KG1 (cell line): Measurements from ENCODE around the gene MVB12A.

Source experiments
- DNase-seq: peaks from one replicate; lab custom pipeline; 2025; lab: John Stamatoyannopoulos, UW

MVB12A gene

GRCh38 chr19:17445526-17446165 is 25.8 kb downstream of the MVB12A start:
- no peak for DNase-seq

- no peak for DNase-seq
These were observed 27.9 kb downstream of the MVB12A start for GRCh38 chr19:17447704-17448130.

- peak; percentile 39 for DNase-seq
These were observed 28.5 kb downstream of the MVB12A start, which contains the start of gene TMEM221 for GRCh38 chr19:17448131-17448967. TMEM221 (minus strand) TSS chr19:17448668; CDS start chr19:17448462, 206 bp downstream.

GRCh38 chr19:17450264-17451075 is 30.6 kb downstream of the MVB12A start:
- DNase-seq = peak; percentile 15

GRCh38 chr19:17451820-17452219 is 32.0 kb downstream of the MVB12A start:
- DNase-seq = no peak

GRCh38 chr19:17454576-17455071 is 34.8 kb downstream of the MVB12A start:
- DNase-seq = no peak

GRCh38 chr19:17455308-17456123 is 35.7 kb downstream of the MVB12A start:
- no peak for DNase-seq

- no peak for DNase-seq
These were observed 36.3 kb downstream of the MVB12A start for GRCh38 chr19:17456127-17456526.

GRCh38 chr19:17457616-17458015 is 37.8 kb downstream of the MVB12A start:
- no peak for DNase-seq

GRCh38 chr19:17458970-17459369 is 39.1 kb downstream of the MVB12A start:
- DNase-seq = no peak

GRCh38 chr19:17460372-17461230 is 40.8 kb downstream of the MVB12A start, which contains the start of gene NXNL1:
NXNL1 (minus strand) TSS chr19:17460926; CDS start chr19:17460869, 57 bp downstream.
- DNase-seq = no peak

GRCh38 chr19:17466487-17466850 is 46.6 kb downstream of the MVB12A start:
- DNase-seq = no peak

- no peak for DNase-seq
These were observed 47.8 kb downstream of the MVB12A start for GRCh38 chr19:17467471-17468301.

- no peak for DNase-seq
These were observed 48.6 kb downstream of the MVB12A start for GRCh38 chr19:17468302-17469091.

GRCh38 chr19:17469092-17469480 is 49.2 kb downstream of the MVB12A start:
- DNase-seq = no peak

GRCh38 chr19:17469481-17470067 is 49.7 kb downstream of the MVB12A start:
- DNase-seq = no peak

- peak; percentile 92 for DNase-seq
These were observed 50.4 kb downstream of the MVB12A start, which contains the start of gene SLC27A1 for GRCh38 chr19:17470068-17470841. SLC27A1 (plus strand) TSS chr19:17470524; CDS start chr19:17470541, 17 bp downstream.
